HFF-Myc (cell line): ENCODE data around the gene CTNNA3.

ENCODE experiments used
- DNase-seq: peaks from one replicate; pipeline ENCODE4 v3.0.0-alpha.2; 2011; ENCODE audit warnings: low read depth; ENCODE audit errors: extremely low read depth
- H3K4me3 ChIP-seq: replicated peaks from 2 replicates; pipeline ENCODE4 v1.5.1; 2011; ENCODE audit warnings: low read depth, mild to moderate bottlenecking, control low read depth, low read length
- TF ChIP-seq, protein P1 (sequence below): IDR thresholded peaks from 2 replicates; pipeline ENCODE4 v1.5.1; 2012; ENCODE audit warnings: mild to moderate bottlenecking, low read depth, low read length, control low read depth; ENCODE audit errors: missing control alignments

CTNNA3 gene

DNA sequence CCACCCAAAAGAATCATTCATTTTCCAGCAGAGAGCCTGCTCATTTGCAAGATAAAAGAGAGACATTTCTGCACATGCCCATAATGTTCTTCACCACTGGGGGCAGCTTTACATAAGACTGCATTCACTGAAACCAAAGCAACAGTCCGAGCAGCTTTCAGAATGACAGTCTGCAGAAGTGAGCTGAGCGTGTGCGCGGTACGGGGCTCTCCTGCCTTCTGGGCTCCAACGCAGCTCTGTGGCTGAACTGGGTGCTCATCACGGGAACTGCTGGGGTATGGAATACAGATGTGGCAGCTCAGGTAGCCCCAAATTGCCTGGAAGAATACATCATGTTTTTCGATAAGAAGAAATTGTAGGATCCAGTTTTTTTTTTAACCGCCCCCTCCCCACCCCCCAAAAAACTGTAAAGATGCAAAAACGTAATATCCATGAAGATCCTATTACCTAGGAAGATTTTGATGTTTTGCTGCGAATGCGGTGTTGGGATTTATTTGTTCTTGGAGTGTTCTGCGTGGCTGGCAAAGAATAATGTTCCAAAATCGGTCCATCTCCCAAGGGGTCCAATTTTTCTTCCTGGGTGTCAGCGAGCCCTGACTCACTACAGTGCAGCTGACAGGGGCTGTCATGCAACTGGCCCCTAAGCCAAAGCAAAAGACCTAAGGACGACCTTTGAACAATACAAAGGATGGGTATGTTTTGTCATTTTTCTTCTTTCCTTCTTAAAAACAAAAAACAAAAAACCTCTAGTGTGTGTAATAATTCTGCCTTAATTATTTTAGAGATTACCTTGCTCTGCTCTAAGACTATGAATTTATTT is 769.9 kb downstream of the CTNNA3 start, which contains the start of gene LRRTM3:
LRRTM3 (plus strand) TSS at position 141 of the 820 bp plus-strand sequence.
- H3K4me3 ChIP-seq = no peak within 1 kb of the TSS
- DNase-seq = peak; percentile 38
- TF ChIP-seq, protein P1, sequence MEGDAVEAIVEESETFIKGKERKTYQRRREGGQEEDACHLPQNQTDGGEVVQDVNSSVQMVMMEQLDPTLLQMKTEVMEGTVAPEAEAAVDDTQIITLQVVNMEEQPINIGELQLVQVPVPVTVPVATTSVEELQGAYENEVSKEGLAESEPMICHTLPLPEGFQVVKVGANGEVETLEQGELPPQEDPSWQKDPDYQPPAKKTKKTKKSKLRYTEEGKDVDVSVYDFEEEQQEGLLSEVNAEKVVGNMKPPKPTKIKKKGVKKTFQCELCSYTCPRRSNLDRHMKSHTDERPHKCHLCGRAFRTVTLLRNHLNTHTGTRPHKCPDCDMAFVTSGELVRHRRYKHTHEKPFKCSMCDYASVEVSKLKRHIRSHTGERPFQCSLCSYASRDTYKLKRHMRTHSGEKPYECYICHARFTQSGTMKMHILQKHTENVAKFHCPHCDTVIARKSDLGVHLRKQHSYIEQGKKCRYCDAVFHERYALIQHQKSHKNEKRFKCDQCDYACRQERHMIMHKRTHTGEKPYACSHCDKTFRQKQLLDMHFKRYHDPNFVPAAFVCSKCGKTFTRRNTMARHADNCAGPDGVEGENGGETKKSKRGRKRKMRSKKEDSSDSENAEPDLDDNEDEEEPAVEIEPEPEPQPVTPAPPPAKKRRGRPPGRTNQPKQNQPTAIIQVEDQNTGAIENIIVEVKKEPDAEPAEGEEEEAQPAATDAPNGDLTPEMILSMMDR = peak; percentile 57

DNA sequence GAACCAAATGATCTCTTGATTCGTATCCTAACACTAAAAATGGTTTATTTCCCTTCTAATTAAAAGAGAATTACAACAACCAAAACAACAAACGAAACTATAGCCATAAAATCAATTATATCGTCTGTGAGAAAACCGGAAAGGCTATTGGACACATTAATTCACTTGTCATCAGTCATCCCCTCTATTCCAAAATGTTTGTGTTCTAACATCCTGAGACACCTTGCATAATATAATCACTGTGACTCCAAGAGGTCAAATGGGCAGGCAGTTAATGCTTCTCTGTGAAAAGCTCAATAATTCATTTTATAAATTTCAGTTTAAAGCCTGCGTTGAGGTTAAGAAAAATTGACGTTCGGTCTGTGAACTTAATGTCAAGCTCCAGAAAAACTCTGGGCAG is 770.6 kb downstream of the CTNNA3 start:
- H3K4me3 ChIP-seq = no peak overlapping the region
- DNase-seq = no peak
- TF ChIP-seq, protein P1 = no peak

DNA sequence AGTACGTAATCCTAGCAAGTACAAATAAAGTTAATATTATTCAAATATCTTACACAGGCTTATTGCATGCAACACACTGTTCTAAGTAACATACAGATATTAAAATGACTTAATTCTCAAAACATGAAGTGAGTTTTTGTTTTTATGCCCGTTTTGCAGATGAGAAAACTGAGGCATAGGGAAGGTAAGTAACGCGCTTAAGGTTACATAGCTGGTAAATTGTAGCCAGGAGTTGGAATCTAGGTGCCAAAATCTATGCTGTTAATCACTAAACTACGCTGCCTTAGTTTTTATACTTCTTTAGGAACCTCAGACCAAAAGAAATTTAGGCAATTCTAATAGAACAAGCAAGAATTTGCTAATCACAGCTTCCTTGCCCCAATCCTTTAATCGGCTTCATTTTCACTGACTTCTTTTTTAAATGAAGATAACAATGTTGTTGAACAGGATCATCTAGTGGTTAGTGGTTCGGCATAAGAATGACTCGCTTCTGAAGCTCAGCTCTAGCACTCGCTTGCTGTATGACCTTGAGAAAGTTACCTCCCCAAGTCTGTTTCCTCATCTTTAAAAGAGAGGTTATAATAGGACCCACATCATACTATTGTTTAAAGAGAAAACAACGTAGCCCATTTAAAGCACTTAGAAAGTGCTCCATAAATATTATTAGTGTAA is 771.2 kb downstream of the CTNNA3 start:
- no peak for DNase-seq
- TF ChIP-seq, protein P1 = no peak
- H3K4me3 ChIP-seq = no peak overlapping the region

DNA sequence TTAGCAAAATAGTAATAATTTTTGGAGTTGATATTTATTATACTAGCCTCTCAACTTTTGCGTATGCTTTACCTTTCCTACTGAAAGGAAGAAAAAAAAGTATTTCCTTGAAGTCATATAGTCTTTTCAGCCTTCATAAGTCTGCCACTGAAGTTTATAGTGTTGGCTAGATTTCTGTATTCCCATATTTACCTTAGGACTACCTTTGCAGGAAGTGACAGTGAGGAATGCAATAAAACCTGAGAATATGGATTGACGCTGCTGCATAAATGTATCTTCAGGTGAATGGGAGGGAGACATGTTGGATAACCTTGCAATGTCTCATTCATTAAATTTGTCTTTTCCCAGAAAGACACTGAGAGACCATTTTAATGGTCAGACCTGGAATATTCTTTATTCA is 776.7 kb downstream of the CTNNA3 start:
- H3K4me3 ChIP-seq = no peak overlapping the region

DNA sequence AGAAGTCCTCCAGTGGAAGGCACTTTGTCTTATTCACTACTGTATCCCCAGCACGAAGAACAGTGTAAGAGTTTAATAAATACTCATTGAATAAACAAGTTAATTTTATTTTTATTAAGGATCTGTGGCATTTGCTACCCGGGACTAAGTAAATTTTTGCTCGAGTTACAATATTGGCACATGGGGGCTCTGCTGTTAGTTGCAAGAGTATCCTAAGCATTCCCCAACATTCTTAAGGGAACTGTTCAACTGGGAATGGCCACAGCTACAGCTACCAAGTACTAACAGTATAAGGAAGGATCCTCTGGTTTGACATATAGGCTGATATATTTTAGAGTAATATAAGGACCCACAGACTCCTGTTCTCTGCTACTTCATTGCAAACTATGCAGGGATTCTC is 778.9 kb downstream of the CTNNA3 start:
- DNase-seq = no peak
- TF ChIP-seq, protein P1 = no peak
- H3K4me3 ChIP-seq = no peak overlapping the region

More for the DNA sequence above, 776.7 kb downstream of the CTNNA3 start:
- TF ChIP-seq, protein P1 = no peak
- no peak for DNase-seq

DNA sequence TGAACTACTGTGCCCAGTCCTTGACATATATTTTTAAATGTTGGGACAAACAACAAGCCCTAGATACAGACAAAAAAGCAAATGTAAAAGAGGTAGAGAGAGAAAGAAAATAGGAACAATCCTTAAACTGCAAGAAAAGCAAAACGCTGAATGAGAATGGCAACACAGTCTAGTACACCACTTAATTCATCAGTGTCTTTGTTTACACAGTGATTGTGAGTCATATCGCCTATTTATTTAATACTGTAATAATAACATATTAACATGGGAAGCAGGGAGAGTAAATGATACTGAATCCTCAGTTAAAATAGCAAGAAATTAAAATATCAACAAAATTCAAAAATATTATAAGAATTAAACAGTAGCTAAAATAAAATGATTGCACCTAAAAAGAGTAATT is 780.0 kb downstream of the CTNNA3 start:
- TF ChIP-seq, protein P1 = no peak

More for the DNA sequence above, 780.0 kb downstream of the CTNNA3 start:
- no peak for DNase-seq
- H3K4me3 ChIP-seq = no peak overlapping the region
